Right kidney (tissue), 1 donor: ENCODE results near the gene NRL.

Experiments used
- DNase-seq: peaks from one replicate; pipeline ENCODE4 v3.0.0-alpha.2; 2016

NRL gene

DNA sequence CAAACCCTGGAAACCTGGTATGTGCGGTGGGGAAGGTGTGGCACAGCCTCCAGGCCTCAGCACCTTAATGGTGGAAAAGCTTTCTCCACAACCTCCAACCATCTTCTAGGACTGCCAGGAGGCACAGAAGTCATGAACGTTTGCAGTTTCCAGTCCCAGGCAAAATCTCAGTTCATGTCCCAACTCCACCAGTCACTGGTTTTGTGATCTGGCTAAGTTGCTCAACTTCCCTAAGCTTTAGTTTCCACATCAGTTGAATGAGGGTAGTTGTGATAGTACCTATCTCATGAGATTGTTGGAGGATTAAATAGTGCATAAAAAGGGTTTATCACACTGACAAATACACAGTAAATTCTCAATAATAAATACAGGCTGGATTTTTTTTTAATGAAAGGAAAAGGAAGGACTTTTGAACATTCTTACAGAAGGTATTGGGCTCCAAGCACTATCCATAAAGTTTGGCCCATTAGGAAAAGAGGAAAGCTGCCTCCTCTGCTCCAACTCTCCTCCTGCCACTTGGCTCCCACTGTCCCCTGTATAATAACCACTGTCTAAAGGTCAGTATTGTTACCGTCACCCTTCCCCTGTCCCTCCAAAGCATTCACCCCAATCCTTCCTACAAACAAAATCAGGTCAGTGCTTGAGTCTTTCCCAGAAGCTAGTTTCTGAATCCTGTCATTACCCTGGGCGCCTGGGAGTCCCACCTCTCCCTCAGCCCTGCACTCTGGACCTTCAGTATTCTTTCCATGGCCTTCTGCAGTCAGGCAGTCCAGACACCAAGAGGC is 14.4 kb downstream of the NRL start:
- no peak for DNase-seq

GRCh38 chr14:24098927-24099813 is 15.6 kb downstream of the NRL start:
- DNase-seq, result no peak

DNA sequence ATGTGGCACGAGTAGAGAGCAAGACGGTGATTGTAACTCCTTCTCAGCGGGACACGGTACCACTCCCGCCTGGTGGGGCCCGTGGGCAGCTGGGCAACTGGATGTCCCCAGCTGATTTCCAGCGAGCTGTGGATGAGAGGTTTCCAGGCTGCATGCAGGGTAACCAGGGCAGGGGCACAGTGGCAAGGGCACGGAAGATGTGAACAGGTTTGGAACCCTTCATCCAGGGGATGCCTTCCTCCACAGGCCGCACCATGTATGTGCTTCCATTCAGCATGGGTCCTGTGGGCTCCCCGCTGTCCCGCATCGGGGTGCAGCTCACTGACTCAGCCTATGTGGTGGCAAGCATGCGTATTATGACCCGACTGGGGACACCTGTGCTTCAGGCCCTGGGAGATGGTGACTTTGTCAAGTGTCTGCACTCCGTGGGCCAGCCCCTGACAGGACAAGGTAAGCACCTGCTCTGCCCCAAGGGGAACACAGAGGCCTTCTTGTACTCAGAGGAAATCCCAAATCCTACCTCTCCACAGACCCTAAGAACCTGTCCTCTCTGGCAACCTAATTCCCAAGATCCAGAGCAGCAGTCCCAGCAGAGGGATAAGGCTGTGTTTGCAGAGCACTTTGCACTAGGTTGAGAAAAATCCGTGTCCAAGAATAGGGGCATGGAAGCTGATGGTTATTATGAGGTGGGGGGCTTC is 16.4 kb downstream of the NRL start:
- no peak for DNase-seq

DNA sequence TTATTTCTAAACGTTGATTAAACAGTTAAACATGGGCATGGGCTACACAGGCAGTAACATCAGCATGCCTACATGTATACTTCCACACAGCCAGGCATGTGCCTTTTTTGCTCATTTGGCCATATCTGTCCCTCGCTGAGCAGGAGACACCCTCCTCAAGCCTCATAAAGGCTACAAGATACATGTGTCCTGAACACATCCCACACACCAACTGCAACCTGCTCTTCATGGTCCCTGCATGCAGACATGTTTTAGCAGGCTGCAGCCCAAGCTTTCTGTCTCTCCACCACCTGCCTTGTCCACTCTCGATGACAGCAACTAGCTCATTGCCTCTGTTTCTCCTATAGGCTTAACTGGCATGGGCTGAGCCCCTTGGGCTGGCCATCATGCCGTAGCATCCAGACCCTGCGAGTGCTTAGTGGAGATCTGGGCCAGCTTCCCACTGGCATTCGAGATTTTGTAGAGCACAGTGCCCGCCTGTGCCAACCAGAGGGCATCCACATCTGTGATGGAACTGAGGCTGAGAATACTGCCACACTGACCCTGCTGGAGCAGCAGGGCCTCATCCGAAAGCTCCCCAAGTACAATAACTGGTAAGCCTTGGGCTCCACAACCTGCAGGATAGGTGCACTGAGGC is 18.1 kb downstream of the NRL start:
- no peak for DNase-seq

GRCh38 chr14:24095271-24096068 is 19.3 kb downstream of the NRL start:
- peak; percentile 67 for DNase-seq

- no peak for DNase-seq
Observed at GRCh38 chr14:24094841-24095270, 19.9 kb downstream of the NRL start.

- DNase-seq, result peak; percentile 92
Observed at GRCh38 chr14:24093901-24094840, 20.6 kb downstream of the NRL start, which contains the start of gene PCK2. TSS of gene PCK2 (plus strand) at chr14:24094311. CDS start at chr14:24094406, 95 bp downstream.

DNA sequence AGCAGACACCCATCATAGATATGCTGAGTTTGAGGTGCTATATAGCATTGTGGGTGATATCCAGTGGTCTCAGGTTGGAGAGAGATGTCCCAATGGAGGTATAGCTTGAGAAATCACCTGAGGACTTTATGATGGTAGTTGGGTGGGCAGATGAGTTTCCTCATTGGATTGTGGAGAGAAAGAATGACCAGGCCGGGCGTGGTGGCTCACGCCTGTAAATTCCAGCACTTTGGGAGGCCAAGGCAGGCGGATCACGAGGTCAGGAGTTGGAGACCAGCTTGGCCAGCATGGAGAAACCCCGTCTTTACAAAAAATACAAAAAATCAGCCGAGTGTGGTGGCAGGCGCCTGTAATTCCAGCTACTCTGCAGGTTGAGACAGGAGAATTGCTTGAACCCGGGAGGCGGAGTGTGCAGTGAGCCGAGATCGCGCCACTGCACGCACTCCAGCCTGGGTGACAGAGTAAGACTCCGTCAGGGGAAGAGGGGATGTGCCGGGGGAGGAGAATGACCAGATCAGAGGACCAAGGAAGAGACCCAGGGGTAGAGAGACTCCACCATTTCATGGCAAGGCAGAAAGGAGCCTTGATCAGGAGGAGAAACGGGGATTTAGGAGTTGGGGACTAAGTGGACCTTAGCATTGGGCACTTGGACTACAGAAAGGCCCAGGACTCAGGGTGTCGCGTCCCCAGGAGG is 21.4 kb downstream of the NRL start:
- peak; percentile 68 for DNase-seq

GRCh38 chr14:24092505-24093206 is 22.1 kb downstream of the NRL start:
- no peak for DNase-seq

- DNase-seq, result no peak
Observed at GRCh38 chr14:24092110-24092504, 22.6 kb downstream of the NRL start.

- DNase-seq, result no peak
Observed at GRCh38 chr14:24089890-24090289, 24.9 kb downstream of the NRL start.

- no peak for DNase-seq
Observed at GRCh38 chr14:24088095-24088494, 26.7 kb downstream of the NRL start.

DNA sequence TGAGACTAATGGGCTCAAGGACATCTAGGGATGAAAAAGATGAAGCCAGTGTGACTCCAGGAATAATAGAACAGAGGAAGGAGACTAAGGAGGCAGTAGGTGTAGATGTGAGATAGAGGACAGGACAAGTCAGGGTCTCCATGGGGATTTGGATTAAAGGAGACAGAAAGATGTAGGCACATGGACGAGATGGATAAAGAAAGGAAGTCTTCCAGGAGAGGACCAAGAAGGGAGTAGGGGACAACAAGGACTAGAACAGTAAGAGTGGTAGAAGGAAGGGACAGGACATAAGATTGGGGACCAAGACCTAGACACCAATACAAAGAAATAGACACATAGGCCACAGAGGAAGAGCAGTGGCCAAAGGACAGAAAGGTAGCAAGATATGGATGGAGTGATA is 27.7 kb downstream of the NRL start:
- no peak for DNase-seq

- DNase-seq, result no peak
Observed at GRCh38 chr14:24086193-24086955, 28.4 kb downstream of the NRL start.

GRCh38 chr14:24085215-24085614 is 29.5 kb downstream of the NRL start:
- DNase-seq, result no peak

- no peak for DNase-seq
Observed at GRCh38 chr14:24084440-24084839, 30.3 kb downstream of the NRL start.

DNA sequence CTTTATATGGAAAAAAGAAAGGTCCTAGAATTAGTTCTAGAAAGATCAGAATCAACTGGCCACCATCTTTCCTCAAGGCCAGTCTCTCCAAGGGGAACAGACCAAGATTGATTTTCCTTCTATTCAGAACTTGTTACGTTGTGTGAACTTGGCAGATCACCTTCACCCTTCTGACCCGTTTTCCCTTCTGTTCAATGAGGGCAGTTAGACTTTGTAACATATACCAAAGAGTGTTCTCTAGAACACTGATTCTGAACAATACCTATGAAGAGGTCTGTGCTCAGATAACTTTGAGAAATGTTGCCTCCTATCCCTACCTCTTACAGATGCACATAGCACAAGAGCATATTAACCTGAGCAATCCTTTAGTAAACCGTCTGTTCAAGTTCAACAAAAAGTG is 31.3 kb downstream of the NRL start:
- DNase-seq, result no peak

DNA sequence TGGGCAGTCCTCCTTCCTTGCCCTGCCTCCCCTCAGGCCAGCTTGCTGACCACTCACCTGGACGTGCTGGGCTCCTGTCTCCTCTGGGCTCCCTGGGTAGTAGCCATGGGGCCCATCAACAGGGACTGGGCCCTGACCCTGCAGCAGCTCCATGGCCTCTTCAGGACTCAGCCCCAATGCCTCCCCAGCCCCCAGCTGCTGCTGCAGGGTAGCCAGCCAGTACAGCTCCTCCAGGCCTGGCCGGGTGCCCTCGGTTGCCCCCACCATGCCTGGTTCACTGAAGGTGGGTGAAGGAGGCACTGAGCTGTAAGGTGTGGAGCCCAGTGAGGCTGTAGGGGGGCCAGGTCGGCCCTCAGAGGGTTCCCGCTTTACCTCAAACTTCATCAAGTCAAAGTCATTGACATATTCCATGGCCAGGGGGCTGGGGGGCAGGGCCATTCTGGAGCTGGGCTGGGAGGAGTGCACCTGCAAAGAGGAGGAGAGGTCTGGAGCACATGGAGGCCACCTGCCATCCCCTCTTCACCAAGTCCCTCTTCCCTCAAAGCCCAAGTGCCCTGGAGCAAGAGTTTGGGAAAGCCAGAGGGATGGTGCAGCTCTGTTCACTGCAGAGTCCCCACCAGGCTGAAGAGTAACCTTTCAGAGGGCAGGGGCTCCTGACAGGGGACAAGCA is 32.2 kb downstream of the NRL start:
- no peak for DNase-seq
